Femur (tissue), 1 donor: Measurements from ENCODE around the gene PTRH1.
A peak's percentile ranks its signal among the peaks of the same experiment; 100 is the strongest.
"Not testable (repeated sequence)": the region's sequence is repeated elsewhere in the genome, so short reads cannot be mapped to it uniquely, and the experiment has no call there.

Experiments used
- DNase-seq: peaks from one replicate; pipeline ENCODE4 v3.0.0-alpha.2; 2017

PTRH1 gene

DNA sequence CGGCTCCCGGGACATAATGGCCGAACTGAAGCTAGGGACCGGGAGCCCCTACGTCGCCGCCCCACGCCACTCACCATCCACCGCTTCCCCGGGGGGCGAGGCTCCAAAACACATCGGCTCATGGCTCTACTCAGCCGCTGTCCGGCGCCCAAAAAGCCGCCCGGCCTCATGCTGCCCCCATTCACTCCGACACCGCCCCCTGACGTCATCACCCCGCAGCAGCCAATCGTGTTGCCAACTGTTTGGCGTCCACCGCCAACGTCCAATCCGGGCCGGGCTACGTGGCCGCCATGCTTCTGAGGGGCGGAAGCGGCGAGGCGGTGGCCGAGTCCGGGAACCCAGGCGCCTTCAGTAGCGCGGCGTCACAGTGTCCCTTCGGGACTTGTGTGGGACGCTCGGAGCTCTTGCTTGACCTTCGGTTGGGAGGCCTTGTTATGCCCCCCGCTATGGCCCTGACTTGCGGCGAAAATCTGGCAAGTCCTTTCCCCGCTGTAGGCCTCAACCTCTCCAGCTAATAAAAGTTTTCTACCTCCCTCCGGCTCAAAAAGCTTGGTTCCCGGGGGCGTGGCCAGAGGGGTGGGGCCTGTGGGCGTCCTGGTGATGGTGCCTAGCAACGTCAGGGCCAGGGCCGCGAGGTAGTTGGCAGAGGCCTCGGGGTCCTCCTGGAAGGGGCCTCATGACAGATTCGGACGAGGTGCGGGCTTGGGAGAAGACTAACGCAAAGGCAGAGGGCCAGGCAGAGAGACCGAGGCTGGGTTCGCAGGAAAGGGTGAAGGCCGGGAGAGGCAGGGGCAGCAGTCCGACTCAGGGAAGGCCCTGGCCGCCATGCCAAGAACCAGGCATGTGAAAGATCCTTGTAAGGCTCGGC lies at the start of gene PTRH1, which contains the start of gene TTC16:
PTRH1 (minus strand) TSS at position 194 of the 868 bp plus-strand sequence; CDS start at position 170, 24 bp downstream.
TTC16 (plus strand) TSS at position 610 of the 868 bp plus-strand sequence; CDS start at position 677, 67 bp downstream.
- DNase-seq, result peak; percentile 98

GRCh38 chr9:127763918-127764384 lies 48.5 kb upstream of the PTRH1 start:
- DNase-seq, result peak; percentile 62

DNA sequence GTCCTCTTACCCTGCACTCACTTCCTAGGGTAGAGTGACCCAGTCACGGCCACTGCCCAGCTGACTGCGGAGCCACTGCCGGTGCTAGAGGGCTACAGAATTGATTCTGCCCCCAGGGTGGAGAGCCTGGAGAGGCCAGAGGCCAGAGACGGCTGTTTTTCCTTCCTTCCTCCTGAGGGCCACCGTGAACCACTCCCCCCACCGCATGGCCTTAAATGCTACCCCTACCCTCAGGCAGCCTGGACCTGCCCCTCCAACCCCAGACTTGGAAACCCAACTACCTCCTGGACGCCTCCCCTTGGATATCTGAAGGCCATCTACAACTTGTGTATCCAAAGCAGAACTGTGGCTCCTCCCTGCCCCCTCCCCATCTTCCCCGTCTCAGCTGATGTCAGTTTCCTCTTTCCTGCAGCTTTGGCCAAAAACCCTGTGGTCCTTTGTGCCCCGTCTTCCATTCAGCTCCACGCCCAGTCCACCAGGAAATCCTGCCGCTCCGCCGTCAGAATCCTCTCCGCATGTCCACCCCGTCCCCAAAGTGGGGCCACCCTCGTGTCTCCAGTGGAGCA lies 46.7 kb upstream of the PTRH1 start:
- no peak for DNase-seq

DNA sequence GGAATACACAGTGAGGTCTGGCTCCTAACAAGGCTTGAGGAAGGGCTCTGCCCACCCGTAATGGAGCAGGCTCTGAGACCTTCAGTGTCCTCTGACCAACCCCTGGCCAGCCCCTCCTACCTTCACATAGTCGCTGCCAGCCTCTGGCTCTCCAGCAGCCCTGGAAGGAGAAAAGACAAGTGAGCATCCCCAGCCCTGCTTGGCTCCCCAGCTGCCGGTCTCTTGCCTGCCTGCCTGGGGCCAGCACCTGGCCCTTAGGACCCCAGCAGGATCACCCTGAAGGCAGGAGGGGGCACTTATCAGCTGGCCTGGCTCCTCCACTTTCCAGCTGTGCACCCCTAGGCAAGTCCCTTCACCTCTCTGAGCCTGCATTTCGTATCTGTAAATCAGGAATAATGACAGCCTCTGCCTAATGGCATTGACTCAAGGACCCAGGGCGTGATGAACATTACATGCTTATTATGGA lies 46.1 kb upstream of the PTRH1 start:
- no peak for DNase-seq

DNA sequence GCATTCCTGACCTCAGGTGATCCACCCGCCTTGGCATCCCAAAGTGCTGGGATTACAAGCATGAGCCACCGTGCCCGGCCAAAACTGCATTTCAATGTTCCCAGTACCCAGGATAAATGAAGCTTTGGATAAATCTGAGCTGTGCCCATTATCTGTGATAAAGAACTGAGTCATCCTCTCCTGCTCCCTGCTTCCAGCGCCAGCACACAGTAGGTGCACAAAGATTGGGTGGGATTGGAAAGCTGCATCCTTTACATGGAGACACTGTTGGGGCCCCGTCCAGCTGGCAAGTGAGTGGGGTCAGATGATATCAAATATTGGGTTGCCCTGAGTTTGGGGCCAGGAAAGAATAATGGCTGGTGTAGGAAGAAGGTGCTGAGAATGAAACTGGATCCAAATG lies 45.6 kb upstream of the PTRH1 start:
- DNase-seq, result no peak

DNA sequence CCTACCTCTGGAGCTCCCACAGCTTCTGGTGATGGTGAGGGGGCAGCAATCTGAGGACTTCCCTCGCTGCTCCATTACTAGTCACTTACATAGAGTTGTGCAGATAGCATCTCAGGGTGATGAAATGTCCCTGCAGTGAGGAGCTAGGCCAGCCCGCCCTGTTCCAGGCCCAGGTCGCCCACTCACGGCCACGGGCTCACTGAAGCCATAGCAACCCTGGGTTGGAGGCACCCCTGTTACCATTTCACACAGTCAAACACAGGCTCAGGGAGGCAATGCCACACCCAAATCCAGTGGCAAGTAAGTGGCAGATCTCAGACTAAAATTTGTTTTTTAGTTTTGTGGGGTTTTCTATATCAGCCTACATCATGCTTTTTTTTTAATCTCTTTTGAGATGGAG lies 43.4 kb upstream of the PTRH1 start:
- DNase-seq, result no peak

- not testable (repeated sequence) for DNase-seq
Measured at GRCh38 chr9:127756776-127757175, 41.3 kb upstream of the PTRH1 start.

DNA sequence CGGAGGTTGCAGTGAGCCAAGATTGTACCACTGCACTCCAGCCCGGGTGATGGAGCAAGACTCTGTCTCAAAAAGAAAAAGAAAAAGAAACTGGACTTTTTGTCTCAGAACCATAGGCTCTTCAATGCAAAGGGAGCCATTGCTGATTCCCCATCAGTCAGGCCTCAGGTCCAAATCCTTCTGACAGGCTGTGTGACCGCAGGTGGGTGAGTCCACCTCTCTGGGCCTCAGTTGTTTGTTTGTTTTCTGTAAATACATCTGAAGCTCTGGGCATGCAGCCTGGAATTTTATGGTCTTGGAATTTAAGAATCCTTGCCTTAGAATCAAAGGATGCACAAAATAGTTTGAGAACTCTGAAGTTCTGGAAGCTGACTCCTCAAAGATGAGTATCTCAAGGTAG lies 40.8 kb upstream of the PTRH1 start:
- no peak for DNase-seq

DNA sequence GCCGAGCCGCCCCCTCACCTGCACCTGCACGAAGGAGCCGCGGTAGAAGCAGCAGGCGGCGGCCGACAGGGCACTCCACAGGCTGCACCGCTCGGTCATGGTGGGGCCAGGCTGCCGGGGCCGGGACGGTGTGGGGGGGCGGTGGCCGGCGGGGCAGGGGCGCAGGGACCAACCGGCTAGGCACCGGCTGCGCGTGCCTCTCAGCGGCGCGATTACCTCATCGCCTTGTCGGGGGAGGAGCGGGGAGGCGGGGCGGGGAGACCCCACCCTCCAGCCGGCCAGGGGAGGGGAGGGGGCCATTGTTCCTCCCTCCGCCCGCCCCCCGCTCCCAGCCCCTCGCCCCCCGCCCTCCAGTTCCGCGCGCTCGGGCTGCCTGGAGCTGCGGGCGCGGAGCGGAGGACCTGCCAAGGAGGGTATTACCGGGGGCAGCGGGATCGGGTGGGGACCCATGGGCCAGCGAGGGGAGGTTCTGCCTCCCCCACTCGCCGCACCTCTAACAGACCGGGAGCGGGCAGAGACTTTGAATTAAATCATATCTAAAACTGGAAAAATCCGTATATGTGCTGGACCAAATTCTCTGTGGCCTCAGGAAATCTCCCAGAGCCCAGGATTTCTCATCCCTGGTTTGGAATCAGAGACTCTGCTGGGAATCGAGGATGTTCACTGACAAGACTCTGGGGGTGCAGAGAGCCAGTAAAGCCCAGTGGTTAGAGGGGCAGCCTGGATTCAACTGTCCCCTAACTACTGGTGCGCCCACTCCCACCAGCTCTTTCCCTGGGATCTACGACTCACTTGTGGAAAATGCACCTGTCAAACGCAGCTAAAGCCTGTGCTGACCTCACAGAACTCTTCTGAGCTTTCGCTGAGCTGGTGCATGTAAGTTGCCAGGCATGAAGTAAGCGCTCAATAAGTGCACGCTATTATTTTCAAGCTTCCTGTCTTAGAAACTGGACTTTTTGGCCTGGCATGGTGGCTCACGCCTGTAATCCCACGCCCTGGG lies 39.9 kb upstream of the PTRH1 start:
- no peak for DNase-seq

GRCh38 chr9:127754099-127755060 lies 38.9 kb upstream of the PTRH1 start:
- no peak for DNase-seq

DNA sequence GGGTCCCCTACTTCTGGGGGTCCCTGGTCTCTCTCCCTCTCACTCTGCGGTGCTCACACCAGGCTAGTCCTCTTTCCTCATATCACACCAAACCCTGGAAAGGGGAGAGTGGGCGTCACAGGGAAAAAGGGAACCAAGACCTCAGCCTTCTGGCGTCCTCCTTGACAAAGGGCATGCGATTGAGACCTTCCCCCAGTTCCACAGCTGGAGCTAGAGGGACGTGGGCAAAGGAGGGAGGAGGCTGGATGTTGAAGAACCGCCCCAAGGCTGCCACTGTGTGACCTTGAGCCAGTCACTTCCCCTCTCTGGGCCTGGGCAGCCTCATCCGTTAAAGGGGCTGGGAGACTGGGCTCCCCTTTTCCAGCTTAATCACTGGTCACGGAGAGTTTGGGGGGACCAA lies 38.2 kb upstream of the PTRH1 start:
- no peak for DNase-seq

- no peak for DNase-seq
Measured at GRCh38 chr9:127753148-127753547, 37.7 kb upstream of the PTRH1 start.

DNA sequence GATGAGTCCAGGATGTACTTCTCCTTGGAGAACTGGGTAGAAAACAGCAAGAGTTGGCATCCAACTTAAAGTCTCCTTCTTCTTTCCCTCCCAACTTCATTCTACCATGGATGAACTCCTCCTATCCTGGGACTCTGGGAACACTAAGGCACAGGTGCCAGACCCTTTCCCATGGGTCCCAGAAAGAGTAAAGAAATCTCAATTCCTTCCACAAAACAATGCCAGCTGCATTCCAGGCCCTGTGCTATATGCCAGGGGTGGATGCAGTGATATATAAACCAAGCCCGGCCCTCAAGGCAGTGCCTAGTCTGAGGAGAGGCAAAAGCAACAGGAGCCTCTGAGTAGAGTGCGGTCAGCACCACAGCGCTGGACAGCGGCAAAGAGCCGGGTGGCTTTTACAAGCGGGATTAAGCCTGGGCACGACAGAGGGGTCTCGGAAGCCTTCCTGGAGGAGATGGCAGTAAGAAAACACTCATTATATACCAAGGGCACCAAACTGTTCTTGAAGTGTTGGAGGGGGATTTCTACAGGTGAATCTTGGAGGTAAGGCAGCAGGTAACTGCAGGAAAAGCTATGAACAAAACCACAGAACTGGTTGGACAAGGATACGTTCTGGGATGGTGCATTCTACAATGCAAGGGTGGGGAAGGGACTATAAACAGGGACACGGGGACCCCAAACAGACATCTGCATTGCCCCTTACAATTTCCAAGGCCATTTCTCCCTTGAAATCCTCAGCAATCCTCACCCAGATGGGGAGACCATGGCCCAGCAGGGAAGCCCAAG lies 36.0 kb upstream of the PTRH1 start:
- DNase-seq, result no peak

DNA sequence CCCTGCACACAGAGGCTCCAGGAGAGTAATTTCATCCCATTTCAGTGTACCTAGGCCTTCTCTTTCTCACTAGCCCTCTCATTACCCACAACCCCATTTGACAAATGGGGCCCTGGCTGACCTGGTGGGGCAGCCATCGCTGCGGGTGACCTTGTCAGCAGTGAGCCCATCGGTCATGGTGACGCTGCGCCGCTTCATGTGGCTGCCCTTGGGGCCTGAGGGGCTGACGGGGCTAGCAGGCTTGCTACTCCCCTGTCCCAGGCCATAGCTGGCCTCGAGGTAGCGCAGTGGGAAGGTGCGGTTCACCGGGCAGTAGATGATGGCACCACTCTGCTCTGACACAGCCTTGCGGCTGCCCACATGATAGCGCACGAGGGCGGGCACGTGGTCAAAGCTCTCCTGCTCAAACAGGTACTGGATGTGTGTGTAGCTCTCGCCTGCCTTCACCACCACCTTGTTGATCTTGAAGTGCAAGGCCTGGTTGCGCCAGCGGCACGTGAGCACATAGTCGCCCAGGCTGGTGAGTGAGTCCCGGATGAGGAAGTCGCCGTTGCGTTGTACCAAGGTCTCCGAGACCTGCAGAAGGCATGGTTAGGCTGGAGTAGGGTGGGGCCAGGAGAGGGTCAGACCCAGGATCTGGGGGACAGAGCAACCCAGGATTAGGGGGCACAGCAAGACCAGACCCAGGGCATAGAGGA lies 33.8 kb upstream of the PTRH1 start:
- no peak for DNase-seq

GRCh38 chr9:127746959-127747569 lies 31.6 kb upstream of the PTRH1 start:
- no peak for DNase-seq

GRCh38 chr9:127744398-127745110 lies 29.1 kb upstream of the PTRH1 start:
- DNase-seq, result no peak

DNA sequence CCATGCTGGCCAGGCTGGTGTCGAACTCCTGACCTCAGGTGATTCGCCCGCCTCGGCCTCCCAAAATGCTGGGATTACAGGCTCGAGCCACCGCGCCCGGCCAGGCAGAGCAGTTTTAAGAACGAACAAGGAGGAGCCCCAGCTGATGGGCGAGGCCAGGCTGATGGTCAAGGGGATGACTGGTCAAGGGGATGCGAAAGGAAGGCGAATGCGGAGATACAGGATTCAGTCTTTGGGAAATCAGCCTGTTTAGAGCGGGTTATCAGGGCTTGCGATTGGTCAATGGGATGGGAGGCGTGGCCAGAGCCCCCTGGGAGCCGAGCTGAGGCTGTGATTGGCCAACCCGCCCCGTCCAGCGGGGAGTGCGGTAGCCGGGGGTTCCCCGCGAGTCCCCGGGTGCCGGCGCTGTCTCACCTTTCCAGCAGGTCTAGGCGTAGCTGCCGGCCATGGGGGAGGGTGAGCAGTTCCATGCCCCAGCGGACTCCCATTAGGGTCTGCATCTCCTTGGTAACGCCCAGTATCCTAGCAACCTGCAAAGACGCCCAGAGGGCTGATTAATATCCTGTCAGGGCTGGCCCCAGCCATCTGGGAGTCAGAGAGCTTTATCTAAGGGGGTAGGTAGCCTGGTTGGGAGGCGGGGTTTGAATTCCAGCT lies 27.1 kb upstream of the PTRH1 start:
- peak; percentile 66 for DNase-seq

DNA sequence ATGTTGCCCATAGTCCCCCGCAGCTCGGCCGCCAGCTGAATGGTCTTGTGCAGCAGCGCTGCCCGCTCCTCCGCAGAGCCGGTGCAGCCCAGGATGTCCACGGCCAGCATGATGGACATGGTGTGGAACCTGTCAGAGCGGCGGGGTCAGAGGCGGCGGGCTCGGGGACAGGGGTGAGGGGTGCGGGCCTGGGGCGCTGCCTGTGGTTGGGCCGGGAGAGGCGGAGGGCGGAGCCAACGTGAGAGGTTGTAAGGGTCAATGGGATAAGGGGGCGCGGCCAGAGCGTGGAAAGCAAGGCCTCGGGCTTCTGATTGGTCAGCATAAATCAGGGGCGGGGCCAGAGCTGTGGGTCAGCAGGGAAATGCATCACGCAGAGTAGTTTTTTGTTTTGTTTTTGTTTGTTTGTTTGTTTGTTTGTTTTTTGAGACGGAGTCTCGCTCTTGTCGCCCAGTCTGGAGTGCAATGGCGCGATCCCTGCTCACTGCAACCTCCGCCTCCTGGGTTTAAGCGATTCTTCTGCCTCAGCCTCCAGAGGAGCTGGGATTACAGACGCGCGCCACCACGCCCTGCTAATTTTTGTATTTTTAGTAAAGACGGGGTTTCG lies 26.5 kb upstream of the PTRH1 start:
- peak; percentile 67 for DNase-seq
